GM19240 (cell line): ENCODE results near the gene SBK1.
"Not testable (repeated sequence)": the region's sequence is repeated elsewhere in the genome, so short reads cannot be mapped to it uniquely, and the experiment has no call there.

Experiments
- DNase-seq: peaks from one replicate; pipeline ENCODE4 v3.0.0; 2011; ENCODE audit warnings: low spot score; ENCODE audit not compliant: insufficient read length

Gene SBK1

GRCh38 chr16:28330232-28330631 lies 37.9 kb downstream of the SBK1 start:
- DNase-seq = not testable (repeated sequence)

- DNase-seq = not testable (repeated sequence)
Observed at GRCh38 chr16:28330981-28331380, 38.7 kb downstream of the SBK1 start.

- not testable (repeated sequence) for DNase-seq
Observed at GRCh38 chr16:28332632-28333031, 40.3 kb downstream of the SBK1 start.

GRCh38 chr16:28335678-28336077 lies 43.4 kb downstream of the SBK1 start:
- DNase-seq = not testable (repeated sequence)

GRCh38 chr16:28336940-28337710 lies 44.8 kb downstream of the SBK1 start:
- DNase-seq = not testable (repeated sequence)

GRCh38 chr16:28338230-28338629 lies 45.9 kb downstream of the SBK1 start:
- not testable (repeated sequence) for DNase-seq

- DNase-seq = not testable (repeated sequence)
Observed at GRCh38 chr16:28362600-28362999, 70.3 kb downstream of the SBK1 start.

- not testable (repeated sequence) for DNase-seq
Observed at GRCh38 chr16:28363408-28363807, 71.1 kb downstream of the SBK1 start, which contains the start of gene NPIPB6. TSS of gene NPIPB6 (minus strand) at chr16:28363508. CDS start at chr16:28362822, 686 bp downstream.

- DNase-seq = not testable (repeated sequence)
Observed at GRCh38 chr16:28364268-28365173, 72.2 kb downstream of the SBK1 start.

GRCh38 chr16:28367926-28368325 lies 75.6 kb downstream of the SBK1 start:
- DNase-seq = not testable (repeated sequence)
